HG02798 (cell line): ENCODE results near the gene NCK1.

Experiments
- ATAC-seq: cut with Tn5 transposase; IDR thresholded peaks from one replicate; pipeline ENCODE4 v1.9.1; 2021; ENCODE audit warnings: mild to moderate bottlenecking; ENCODE audit not compliant: unreplicated experiment, poor library complexity

Gene NCK1

GRCh38 chr3:136861890-136862616 lies at the start of gene NCK1:
Gene NCK1 (plus strand): TSS chr3:136862208. CDS start chr3:136928002, 65,794 bp downstream.
- peak; percentile 98 for ATAC-seq

DNA sequence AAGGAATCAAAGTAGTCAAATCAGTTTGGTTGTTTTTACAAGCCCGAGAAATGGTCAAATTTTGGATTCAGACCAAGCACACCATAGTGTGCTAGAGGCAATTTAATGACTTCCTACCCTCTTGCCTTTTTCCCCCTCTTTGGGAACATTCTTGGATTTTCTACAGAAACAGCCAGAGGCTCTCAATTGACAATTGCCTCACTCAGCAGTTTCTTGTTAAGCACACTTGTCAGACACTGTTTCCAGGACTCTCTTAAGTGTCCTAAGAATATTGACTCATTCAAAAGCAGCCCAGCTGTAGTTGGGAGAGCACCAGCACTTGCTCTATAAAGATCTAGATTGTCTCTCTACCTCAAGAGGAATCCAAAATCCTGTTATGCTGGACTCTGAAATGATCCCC lies 44.6 kb upstream of the NCK1 start:
- ATAC-seq: no peak

- ATAC-seq: peak; percentile 55
These were observed 43.7 kb upstream of the NCK1 start for GRCh38 chr3:136818191-136818768.

GRCh38 chr3:136818769-136819391 lies 43.1 kb upstream of the NCK1 start, which contains the start of gene SLC35G2:
Gene SLC35G2 (plus strand): TSS chr3:136819126. CDS start chr3:136854461, 35,335 bp downstream.
- peak; percentile 59 for ATAC-seq

- ATAC-seq: peak; percentile 16
These were observed 42.6 kb upstream of the NCK1 start for GRCh38 chr3:136819392-136819730.

- no peak for ATAC-seq
These were observed 42.0 kb upstream of the NCK1 start for GRCh38 chr3:136819731-136820679.

GRCh38 chr3:136831461-136831860 lies 30.5 kb upstream of the NCK1 start:
- no peak for ATAC-seq

DNA sequence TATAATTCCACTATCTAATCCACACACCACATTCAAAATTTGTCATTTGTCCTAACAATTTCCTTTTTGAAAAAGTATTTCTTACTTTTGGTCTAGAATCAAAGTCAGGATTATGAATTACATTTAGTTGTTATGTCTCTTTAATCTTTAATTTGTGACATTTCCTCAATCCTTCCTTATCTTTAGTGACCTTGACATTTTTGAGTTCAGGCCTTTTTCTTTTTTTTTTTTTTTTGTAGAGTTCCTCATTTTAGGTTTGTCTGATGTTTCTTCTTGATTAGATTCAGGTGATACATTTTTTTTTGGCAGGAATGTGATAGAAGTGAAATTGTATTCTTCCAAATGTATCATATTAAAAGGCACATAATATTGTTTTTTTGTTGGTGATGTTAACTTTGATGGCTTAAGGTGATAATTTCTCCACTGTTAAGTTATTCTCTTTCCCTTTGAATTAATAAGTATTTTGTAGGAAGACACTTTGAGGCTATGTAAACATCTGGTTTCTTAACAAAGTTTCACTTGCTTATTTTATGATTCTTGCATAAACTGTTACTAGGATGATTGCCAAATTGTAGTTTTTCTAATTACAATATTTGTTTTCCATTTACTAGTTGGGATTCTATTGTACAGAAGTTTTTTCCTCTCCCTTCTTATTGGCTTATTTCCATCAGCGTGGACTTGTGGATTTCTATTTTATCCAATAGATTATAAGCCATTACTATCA lies 26.8 kb upstream of the NCK1 start:
- no peak for ATAC-seq

DNA sequence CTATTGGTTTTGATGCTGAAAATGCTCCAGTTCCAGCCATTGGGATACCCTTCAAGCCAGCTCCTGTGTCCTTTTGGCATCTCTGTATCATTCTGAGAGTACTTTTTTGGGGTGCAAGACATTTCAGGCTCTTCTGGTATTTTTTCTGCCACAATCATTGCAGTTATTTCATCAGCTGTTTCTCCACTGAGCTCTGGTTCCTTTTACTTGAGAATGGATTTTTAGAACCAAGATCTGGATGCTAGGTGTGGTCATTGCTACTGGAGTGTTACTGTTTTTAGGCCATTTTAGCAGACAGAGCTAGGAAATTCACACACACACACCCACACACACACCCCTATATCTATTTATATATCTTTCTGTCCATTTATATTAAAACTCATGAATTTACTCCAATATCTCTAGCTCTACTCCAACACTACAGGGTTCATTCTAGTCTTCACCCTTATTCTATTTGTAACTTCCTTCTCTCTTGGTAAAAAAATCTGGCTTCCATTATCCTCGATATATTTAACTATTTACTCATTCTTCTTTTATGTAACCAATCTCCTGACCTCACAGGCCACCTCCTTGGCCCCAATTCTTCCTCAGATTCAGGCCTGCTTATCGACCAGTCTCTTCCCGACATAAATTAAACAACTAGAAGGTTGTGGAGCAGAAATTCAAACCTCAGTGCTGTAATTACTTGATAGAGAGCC lies 26.0 kb upstream of the NCK1 start:
- no peak for ATAC-seq

DNA sequence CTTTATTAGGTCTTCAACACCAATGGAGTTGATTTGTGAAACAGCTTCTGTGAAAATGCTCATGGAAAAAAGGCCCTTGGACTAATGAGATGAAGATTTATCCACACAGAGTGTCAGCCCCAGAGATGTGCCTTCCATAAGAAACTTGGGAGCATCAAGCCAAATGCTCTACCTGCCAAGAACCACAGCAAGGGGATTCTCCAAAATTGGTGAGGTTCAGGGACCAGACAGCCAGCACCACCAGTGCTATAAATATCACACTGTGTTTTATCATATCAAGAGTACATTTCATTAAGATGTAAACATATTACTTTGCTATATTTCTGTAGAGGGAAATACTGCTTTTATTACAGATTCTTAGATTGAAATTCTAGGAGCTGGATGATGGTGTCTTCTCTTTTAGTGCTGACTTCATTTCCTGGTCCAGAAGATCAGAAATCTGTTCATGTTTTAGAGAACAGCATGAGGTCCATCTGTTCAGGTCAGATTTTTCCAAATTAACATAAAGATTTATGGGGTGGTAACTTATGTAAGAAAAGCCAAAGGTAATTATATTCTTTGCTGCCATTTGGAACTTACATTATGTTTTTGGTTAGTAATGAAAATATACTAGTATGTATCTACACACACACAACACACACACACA lies 25.4 kb upstream of the NCK1 start:
- no peak for ATAC-seq

DNA sequence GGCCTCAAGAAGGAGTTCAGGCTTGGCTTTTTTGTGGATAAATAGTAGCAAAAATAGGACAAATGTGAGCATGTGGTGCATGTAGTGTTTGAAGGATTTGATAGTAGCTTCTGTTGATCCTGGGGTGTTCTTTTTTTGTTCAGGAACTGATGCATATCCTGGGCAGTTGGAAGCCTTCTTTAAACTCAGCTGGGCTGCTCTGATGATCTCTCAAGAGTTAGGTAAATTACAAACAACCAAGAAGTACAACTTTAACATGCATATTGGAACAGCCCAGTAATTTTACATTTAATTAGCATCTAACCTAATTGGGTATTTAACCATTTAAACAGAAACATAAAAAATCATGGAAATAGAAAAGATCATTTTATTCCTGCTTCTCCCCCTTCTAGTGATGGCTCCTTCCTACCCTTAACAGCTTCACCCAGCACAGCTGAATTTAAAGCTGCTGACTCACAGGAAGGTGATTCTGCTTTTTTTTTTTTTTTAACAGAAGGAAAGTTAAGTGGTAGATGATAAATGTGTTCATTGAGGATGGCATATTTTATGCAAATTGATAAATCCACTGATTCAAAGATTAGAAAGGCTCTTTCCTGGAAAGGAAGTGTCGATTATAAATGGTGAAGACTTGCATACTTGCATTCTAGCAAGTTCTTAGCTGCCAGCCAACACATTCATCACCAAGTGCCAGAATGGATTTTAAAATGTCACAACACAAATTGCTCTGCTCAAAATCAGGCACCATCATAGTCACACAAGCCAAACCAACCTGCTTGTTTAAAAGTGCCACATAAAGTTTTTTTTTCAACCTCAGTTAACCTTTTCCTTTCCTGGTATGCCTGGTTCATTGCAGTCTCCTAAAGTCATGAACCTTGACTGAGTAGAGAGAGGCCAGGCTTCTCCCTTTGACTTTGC lies 23.1 kb upstream of the NCK1 start:
- ATAC-seq: no peak

- no peak for ATAC-seq
These were observed 22.5 kb upstream of the NCK1 start for GRCh38 chr3:136839556-136839931.

- ATAC-seq: no peak
These were observed 21.8 kb upstream of the NCK1 start for GRCh38 chr3:136840252-136840651.

DNA sequence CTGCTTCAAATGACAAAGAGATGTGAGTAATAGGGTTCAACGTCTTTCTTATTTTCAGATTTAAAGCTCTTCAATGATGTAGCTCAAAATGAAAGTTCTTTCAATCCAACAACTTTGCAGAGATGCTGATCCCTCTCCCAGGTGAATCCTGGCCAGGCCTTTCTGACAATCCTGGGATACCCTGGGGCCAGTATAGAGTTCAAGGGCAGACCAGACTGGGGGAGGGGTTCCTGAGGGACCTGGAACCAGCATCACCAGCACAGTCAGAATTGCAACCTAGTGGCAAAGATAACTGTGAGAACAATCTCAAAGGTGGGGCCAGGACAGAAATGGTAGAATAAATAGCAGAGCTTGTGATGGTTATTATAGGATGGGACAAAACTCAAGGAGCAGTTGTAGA lies 19.7 kb upstream of the NCK1 start:
- ATAC-seq: no peak

- ATAC-seq: no peak
These were observed 17.3 kb upstream of the NCK1 start for GRCh38 chr3:136844724-136845123.

GRCh38 chr3:136852180-136852579 lies 9.8 kb upstream of the NCK1 start:
- no peak for ATAC-seq

- ATAC-seq: no peak
These were observed 5.3 kb upstream of the NCK1 start for GRCh38 chr3:136856665-136857064.

- ATAC-seq: no peak
These were observed 3.6 kb upstream of the NCK1 start for GRCh38 chr3:136858381-136858780.
